Calu3 (cell line): ENCODE results near the gene TMIGD3. TPM values are rescaled to one million over a fixed set of nuclear protein-coding genes. Genes with fewer than 3 reads are reported as not detected.

Experiments
- BruUV-seq: library from RNA; stranded (reverse); fragments of 400-500 nt; replicated peaks from 2 replicates; lab custom pipeline; 2021; lab: Mats Ljungman, UMichigan
- CTCF ChIA-PET: fragments of 300-600 bp; sonication (Branson Sonifier 250); formaldehyde crosslinking; loops from one replicate; lab custom pipeline; 2022; ENCODE audit warnings: antibody characterized with exemption; lab: Charles Lee
- DNase-seq: peaks from one replicate; pipeline ENCODE4 v3.0.0; 2022
- H3K27ac Mint-ChIP-seq: one replicate; pipeline ENCODE4 v1.8.0; 2022; ENCODE audit warnings: mixed read lengths; ENCODE audit not compliant: unreplicated experiment
- H3K27me3 Mint-ChIP-seq: one replicate; pipeline ENCODE4 v1.8.0; 2022; ENCODE audit warnings: mixed read lengths; ENCODE audit not compliant: unreplicated experiment
- H3K36me3 Mint-ChIP-seq: one replicate; pipeline ENCODE4 v1.8.0; 2022; ENCODE audit warnings: mild to moderate bottlenecking, moderate library complexity, mixed read lengths; ENCODE audit not compliant: insufficient read depth, unreplicated experiment
- H3K4me1 Mint-ChIP-seq: one replicate; pipeline ENCODE4 v1.8.0; 2022; ENCODE audit warnings: mild to moderate bottlenecking, low read depth, mixed read lengths; ENCODE audit not compliant: unreplicated experiment
- H3K4me3 Mint-ChIP-seq: one replicate; pipeline ENCODE4 v1.8.0; 2022; ENCODE audit warnings: mild to moderate bottlenecking, low read depth, moderate library complexity, mixed read lengths; ENCODE audit not compliant: unreplicated experiment
- H3K9me3 Mint-ChIP-seq: one replicate; pipeline ENCODE4 v1.8.0; 2022; ENCODE audit warnings: low read depth, mixed read lengths; ENCODE audit not compliant: unreplicated experiment
- CTCF ChIP-seq: fragments of 200-600 bp; IDR thresholded peaks from one replicate; pipeline ENCODE4 v1.8.0; 2022; ENCODE audit warnings: antibody characterized with exemption; ENCODE audit not compliant: unreplicated experiment
- intact Hi-C: fragments of 100-400 bp; cut with micrococcal nuclease; formaldehyde crosslinking; loops from one replicate; pipeline ENCODE4 v1.10.0; 2022; ENCODE audit not compliant: unreplicated experiment
- total RNA-seq: library from RNA; stranded (reverse); gene quantifications from 2 replicates; pipeline ENCODE4 v1.2.3, GENCODE V29; 2022

The TMIGD3 gene
- total RNA-seq, 1 experiment from 2014 or later, result not detected

- Mint-ChIP-seq H3K27me3 (no peaks in the 10 kb centered on the region), H3K4me1 (no peaks in the 10 kb centered on the region), H3K36me3 (no peaks in the 10 kb centered on the region), H3K27ac (no peak overlapping the region), H3K4me3 (no peak overlapping the region), H3K9me3 (no peaks in the 10 kb centered on the region)
- CTCF ChIA-PET, result no interaction called here
- no TSS peak for BruUV-seq
- intact Hi-C loops, result loop anchor here (2.0 to 5.0 kb wide), 3 partner anchors 176 to 287 kb away; no protein-coding TSS in a partner anchor
- no peak for TF ChIP-seq CTCF
- no peak for DNase-seq
Observed at GRCh38 chr1:111480674-111481073, 22.8 kb downstream of the TMIGD3 start.

- H3K9me3 Mint-ChIP-seq, result no peaks in the 10 kb centered on the region
- no peak for DNase-seq
- BruUV-seq, result no TSS peak
- TF ChIP-seq CTCF, result no peak
- no peak overlapping the region for H3K4me3 Mint-ChIP-seq
- no peak overlapping the region for H3K27ac Mint-ChIP-seq
- H3K4me1 Mint-ChIP-seq, result no peaks in the 10 kb centered on the region
- H3K27me3 Mint-ChIP-seq, result no peaks in the 10 kb centered on the region
- CTCF ChIA-PET, result no interaction called here
- intact Hi-C loops, result no loop called here
- H3K36me3 Mint-ChIP-seq, result peaks cover 6% of the 10 kb centered on the region
Observed at GRCh38 chr1:111476761-111477309, 26.6 kb downstream of the TMIGD3 start.

GRCh38 chr1:111476214-111476613 lies 27.2 kb downstream of the TMIGD3 start:
- DNase-seq, result no peak
- intact Hi-C loops, result no loop called here
- Mint-ChIP-seq H3K27ac (no peak overlapping the region), H3K4me3 (no peak overlapping the region), H3K36me3 (peaks cover 6% of the 10 kb centered on the region), H3K9me3 (no peaks in the 10 kb centered on the region), H3K27me3 (no peaks in the 10 kb centered on the region), H3K4me1 (no peaks in the 10 kb centered on the region)
- BruUV-seq, result no TSS peak
- no peak for TF ChIP-seq CTCF
- CTCF ChIA-PET, result no interaction called here

- no peak for TF ChIP-seq CTCF
- Mint-ChIP-seq H3K4me3 (no peak overlapping the region), H3K27me3 (no peaks in the 10 kb centered on the region), H3K36me3 (peaks cover 6% of the 10 kb centered on the region), H3K27ac (no peak overlapping the region), H3K9me3 (no peaks in the 10 kb centered on the region), H3K4me1 (no peaks in the 10 kb centered on the region)
- intact Hi-C loops, result no loop called here
- DNase-seq, result no peak
- CTCF ChIA-PET, result no interaction called here
- no TSS peak for BruUV-seq
Observed at GRCh38 chr1:111475701-111476100, 27.7 kb downstream of the TMIGD3 start.
